ENCODE measurements around the gene DNAJC10.

The DNAJC10 gene

DNA sequence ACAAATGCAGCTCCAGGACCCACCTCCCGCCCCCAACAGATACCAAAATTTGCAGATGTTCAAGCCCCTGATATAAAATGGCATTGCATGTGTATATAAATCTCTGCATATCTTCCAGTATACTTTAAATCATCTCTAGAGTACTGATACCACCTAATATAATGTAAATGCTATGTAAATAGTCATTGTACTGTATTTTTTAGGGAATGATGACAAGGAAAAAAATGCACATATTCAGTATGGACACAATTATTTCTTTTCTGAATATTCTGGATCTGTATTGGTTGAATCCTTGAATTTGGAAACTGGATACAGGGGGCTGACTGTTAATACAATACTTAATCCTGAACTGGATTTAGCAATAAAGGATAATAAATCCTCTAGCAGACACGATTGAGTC is 82.7 kb downstream of the DNAJC10 start:
- DNase-seq = no peak

DNA sequence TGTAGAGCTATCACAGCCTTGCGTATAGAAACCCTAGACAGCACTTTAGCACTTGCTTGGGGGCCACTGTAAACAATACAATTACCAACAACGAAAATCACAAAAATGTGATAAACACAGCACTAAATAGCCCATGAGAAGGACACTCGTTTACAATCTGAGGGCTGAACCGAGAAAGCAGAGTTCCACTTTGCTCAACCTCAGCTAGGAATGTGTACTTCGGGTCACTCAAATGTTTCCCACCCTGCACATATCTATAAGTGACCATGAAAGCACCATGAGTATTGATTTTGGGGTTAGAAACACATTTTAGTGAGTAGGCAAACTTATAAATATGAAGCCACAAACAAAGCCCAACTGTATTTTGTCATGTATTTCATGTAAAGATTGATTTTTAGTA is 88.1 kb downstream of the DNAJC10 start:
- no peak for DNase-seq

DNA sequence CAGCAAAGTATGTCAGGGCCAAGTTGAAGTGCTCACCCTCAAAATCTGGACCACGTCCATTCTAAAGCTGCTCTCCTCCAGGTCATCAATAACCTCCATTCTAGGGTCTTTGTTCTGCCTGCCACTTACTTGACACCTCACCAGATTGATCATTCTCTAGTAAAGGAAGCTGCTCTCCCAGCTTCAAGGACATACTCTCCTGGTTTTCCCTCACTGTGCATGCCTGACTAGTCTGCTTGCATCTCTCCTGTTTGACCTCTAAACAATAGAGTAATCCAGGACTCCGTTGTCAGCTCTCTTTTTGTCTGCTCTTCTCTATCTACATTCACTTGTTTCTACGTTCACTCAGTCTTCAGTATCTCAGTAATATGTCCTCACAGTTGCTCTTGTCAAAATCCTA is 91.3 kb downstream of the DNAJC10 start:
- no peak for DNase-seq

DNA sequence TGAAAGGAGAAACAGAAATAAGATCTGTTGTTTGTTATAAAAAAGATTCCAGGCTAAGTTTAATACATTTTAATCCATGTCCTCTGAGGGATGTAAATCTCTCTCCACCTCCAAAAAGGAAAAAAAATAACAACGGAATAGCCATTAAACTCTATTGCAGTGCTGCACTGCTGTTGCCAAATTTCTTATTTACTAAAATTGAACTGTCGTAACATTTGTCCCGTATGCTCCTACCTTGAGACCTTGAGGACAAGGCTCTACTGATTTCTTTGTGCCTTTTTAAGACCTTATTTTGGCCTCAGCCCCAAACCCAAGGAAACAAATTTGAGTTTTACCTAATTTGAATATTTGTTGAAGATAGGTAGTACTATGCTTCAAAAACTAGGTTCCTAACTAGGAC is 94.0 kb downstream of the DNAJC10 start:
- no peak for DNase-seq

DNA sequence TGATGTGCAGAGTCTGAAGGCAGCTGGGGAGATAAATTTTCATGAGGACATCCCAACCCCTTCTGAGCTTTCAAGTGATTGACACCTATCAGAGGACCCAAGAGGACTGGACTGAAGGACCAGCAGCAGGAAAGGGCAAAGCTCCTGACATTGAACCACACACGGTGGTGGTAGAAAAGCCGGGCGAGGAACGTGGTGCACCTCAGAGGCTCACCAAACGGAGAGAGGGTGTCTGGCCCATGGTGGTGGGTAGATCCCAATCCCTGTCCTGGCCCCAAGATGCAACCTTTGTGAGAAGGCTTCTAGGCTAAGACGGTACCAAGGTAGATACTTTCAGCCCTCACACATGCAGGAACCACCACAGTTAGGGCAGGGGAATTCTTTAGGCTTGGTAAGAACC is 98.3 kb downstream of the DNAJC10 start:
- DNase-seq = no peak

DNA sequence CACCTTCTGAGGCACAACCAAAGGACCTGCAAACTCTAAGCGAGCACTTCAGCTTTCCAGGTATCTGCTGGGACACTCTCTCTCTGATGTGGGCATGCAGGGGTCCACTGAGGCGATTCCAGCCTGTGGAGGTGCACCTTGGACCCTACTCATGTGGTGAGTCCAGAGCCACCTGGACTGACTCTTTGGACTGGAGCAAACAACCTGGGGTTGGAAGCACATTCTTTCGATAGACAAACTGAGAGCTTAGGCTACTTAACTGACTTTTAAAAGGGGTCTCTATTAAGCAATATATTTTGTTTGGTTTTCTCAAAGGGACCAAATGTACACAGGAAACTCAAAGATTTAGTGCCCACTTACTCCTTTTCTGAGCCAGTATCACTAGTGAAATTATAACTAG is 98.7 kb downstream of the DNAJC10 start:
- DNase-seq = no peak

DNA sequence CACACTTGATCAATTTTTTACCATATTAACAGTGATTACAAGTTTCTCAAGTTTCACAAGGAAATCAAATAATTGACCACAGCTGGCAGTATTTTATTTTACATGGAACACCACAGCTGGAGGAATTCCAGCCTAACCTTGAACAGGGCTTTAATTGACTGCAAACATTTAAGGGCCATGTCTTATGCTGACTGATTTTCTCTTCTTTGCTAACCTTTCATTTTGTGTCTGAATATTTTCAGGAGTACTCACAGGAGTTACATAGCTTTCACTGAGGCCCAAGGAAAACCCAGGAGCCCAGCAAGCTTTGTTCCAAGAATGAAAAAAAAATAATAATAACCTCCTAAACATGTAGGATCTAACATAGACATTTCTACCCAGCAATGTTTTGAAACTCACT is 100.8 kb downstream of the DNAJC10 start:
- no peak for DNase-seq

DNA sequence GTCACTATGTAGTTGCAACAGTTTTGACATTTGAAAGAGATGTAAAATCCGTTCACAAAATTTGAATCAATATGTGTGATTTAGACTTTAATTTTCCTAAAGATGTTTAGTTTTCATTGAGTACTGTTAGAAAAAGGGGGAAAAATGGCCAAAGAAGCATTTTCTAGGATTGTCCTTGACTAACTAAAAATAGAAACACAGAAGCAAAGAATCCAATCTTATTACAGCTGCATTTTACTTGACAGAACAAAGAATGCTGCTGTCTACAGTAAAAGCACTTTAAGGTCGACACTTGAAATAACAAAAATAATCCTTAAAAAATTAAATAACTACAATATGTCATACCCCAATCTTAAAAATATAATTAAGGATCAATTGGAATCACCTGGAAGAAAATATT is 101.5 kb downstream of the DNAJC10 start:
- no peak for DNase-seq

DNA sequence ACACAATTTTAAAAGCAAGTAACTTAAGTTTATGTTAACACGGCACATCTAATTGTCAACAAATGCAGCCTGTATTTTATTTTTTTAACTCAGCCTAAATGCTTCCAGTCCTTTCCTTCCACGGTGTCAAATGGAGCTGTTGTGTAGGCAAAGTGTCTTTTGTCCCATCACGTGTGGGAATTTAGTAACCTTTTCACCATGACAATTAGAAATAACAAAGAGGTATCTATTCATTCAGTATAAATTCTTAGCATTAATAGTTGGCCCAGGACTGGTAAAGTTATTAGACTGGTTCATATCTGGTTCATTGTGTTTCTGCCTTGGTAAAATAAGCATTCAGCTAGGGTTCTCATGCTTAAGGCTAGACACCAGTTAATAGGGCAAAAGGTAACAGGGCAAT is 102.4 kb downstream of the DNAJC10 start:
- DNase-seq = no peak

DNA sequence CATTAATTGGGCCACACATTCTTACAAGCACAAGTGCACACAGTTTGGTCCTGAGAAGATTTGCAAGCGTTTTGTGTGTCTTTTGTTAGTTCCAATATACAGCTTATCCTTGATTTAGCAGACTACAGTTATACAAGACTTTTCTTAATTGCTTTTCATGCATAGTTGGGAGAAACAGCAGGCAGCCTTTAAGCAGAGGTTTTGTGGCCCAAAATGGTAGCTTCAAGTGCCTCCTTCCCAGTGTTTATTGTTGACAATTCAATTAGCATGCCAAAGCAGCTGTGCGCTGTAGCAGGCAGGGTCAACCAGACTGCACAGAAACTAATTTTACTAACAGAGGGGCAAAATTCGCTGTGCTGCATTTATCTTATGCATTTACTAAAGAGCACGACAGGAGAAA is 102.9 kb downstream of the DNAJC10 start:
- DNase-seq = no peak

- no peak for DNase-seq
These were observed 103.4 kb downstream of the DNAJC10 start for GRCh38 chr2:182819412-182819811.

GRCh38 chr2:182821182-182821581 is 105.1 kb downstream of the DNAJC10 start:
- no peak for DNase-seq

- DNase-seq = no peak
These were observed 106.7 kb downstream of the DNAJC10 start for GRCh38 chr2:182822733-182823132.

DNA sequence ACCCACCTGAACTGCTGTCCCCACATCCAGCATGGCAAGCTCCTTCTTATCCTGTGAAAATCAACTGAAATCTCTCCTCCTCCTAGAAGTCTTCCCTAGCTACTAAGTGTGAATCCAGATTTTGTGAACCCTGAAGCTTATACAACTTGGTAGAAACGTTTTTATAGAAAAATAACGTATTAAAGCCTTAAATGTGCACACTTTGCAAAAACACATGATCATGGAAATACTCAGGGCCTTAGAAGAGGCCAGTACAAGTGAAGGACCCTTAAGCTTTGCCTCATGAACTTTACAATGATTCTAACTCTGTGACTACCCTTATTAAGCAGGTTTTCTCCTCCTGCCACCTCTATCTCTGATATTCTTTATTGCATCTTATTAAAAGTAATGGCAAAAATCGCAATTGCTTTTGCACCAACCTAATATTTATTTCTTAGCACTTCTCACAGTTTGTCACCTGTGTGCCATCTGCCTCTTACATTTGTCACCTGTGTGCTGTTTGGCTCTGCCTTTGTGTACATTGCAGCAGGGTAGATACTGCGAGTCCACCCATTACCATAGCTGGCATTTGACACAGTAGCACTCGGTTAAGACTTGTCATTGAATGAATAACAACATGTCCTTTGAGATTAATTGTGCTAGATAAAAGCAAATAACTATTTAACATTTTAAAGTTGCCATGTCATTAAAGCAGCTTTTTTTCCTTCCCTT is 108.2 kb downstream of the DNAJC10 start:
- DNase-seq = no peak

- DNase-seq = no peak
These were observed 108.7 kb downstream of the DNAJC10 start for GRCh38 chr2:182824767-182825158.

GRCh38 chr2:182826064-182826463 is 110.0 kb downstream of the DNAJC10 start:
- DNase-seq = no peak

DNA sequence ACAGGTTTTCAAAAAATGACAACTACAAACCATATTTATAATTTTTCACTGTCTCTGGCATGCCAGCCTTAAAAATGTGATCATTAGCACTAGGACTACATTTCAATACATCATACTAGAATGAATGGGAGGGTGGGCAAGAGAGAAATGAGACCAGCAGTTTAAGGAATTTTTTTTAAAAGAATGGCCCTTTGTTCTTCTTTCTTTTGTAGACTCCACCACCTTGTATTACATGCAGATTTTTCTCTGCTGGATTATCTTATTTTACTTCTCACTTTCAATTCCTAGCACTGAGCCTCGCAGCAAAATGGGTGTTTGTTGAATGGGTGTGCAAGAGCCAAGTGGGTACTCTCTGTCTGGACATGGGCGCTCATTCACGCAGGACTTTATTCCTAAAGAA is 110.4 kb downstream of the DNAJC10 start:
- no peak for DNase-seq

GRCh38 chr2:182827182-182827879 is 111.3 kb downstream of the DNAJC10 start:
- DNase-seq = no peak

DNA sequence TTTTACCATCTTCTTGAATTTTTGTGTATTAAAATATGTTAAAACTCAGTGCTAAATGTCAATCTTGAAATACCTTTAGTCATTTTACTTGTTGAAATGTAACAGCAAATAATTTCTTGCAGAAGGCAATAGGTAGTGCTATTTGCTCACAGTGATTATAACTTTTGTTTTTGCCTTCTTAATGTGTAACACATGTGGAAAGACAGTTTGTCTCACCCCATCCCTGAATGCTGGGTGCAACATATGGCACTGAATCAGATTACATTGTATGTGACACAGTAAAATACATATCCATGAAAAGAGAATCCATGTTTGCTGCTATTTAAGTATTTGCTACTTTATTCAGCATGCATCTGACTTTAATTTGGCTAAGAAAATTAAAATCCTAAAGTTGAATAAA is 115.0 kb downstream of the DNAJC10 start:
- DNase-seq = no peak

DNA sequence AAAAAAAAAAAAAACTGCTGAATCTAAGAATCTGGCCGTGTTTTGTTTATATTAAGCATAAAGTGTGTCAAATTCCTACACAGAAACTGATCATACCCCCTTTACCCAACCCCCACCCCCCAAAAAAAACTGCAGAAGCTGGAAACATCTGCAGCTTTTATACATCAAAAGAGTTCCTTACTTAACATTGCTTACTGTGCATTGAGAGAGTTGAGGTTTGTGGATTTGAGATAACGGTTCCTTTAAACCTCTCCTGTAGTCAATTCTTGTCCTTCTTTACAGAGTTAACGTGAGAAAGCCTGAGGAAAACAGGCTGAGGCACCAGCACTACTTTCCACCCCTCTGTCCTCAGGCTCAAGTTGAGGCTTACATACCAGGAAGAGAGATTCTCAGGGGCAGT is 115.9 kb downstream of the DNAJC10 start:
- DNase-seq = no peak

- no peak for DNase-seq
These were observed 117.2 kb downstream of the DNAJC10 start for GRCh38 chr2:182833084-182833854.

DNA sequence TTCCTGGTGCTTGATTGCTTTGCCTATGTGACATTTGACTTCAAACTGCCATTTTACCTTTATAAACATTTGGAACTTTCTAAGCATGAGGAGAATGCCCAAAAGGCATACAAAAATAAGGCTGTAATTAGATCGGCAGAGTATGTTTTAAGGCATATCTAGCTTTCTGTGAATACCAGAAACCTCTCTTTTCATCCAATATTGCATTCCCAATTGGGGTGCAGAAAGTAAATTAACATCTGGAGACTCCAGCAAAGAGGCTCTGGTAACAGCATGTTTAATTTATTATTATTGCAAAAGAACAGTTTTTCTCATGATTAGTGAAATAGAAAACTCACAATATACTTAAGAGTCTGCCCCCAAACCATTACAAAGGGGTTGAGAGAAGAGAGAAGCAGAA is 118.2 kb downstream of the DNAJC10 start:
- no peak for DNase-seq

DNA sequence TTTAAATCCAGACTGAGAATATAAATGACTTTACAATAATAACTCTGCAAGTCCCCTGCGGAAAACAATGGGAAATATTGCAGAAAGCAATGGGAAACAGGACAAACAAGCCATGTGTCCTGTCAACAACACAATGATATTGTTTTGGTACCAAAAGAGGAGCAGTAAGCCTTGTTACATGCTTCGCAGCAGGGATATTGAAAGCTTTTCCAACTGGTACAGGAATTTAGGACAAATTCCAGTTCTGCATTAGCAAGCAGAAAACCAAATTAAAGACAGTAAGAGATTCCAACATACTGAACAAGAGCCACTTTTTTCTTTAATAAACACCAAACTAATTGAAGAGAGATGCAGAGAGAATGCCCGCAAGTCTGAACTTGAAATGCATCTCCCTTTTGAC is 120.4 kb downstream of the DNAJC10 start:
- no peak for DNase-seq
